Mesenchymal stem cell (in vitro differentiated cells and primary cell): ENCODE data around the gene FILIP1L.

Experiments
- DNase-seq: peaks from one replicate; pipeline ENCODE4 v3.0.0-alpha.2; 2013
- H2AFZ ChIP-seq: one replicate; pipeline ENCODE4 v1.6.1; 2013; ENCODE audit warnings: low read depth, mild to moderate bottlenecking, control low read depth, inconsistent platforms, low read length, moderate library complexity
- H2AK5ac ChIP-seq: 2 replicates; pipeline ENCODE4 v1.6.1; 2013; ENCODE audit warnings: low read length, moderate library complexity, mild to moderate bottlenecking, inconsistent platforms; ENCODE audit not compliant: severe bottlenecking
- H2BK120ac ChIP-seq: one replicate; pipeline ENCODE4 v1.6.1; 2013; ENCODE audit warnings: low read depth, mild to moderate bottlenecking, inconsistent platforms, low read length, moderate library complexity
- H2BK12ac ChIP-seq, 2 experiments: one replicate each; pipeline ENCODE4 v1.6.1; 2013; ENCODE audit warnings: inconsistent platforms in 2 of 2, low read length in 2 of 2, mild to moderate bottlenecking in 2 of 2, moderate library complexity in 2 of 2, control low read depth in 1 of 2
- H2BK15ac ChIP-seq: one replicate; pipeline ENCODE4 v1.6.1; 2013; ENCODE audit warnings: mild to moderate bottlenecking, low read depth, inconsistent platforms; ENCODE audit not compliant: poor library complexity, severe bottlenecking
- H2BK5ac ChIP-seq: 2 replicates; pipeline ENCODE4 v1.6.1; 2013; ENCODE audit warnings: low read depth, mild to moderate bottlenecking, low read length, control low read depth, inconsistent platforms; ENCODE audit not compliant: poor library complexity, severe bottlenecking
- H3K14ac ChIP-seq, 2 experiments: one replicate each; pipeline ENCODE4 v1.6.1; 2013; ENCODE audit warnings: inconsistent platforms in 2 of 2, low read length in 2 of 2, control low read depth in 1 of 2, mild to moderate bottlenecking in 1 of 2, moderate library complexity in 1 of 2
- H3K18ac ChIP-seq, 2 experiments: one replicate each; pipeline ENCODE4 v1.6.1; 2013; ENCODE audit warnings: inconsistent platforms in 2 of 2, low read length in 2 of 2, control low read depth in 1 of 2, low read depth in 1 of 2, mild to moderate bottlenecking in 1 of 2
- H3K23ac ChIP-seq, 2 experiments: one replicate each; pipeline ENCODE4 v1.6.1; 2013; ENCODE audit warnings: inconsistent platforms in 2 of 2, low read length in 2 of 2, mild to moderate bottlenecking in 2 of 2, moderate library complexity in 2 of 2, control low read depth in 1 of 2
- H3K27ac ChIP-seq: 2 replicates; pipeline ENCODE4 v1.5.1; 2013; ENCODE audit warnings: mild to moderate bottlenecking, moderate library complexity, low read length, control low read depth, inconsistent platforms; ENCODE audit not compliant: poor library complexity, severe bottlenecking
- H3K27me3 ChIP-seq, 2 experiments: 2 replicates each; pipeline versions ENCODE4 v1.6.1 to v1.7.0; 2013; ENCODE audit warnings: low read length in 2 of 2, mild to moderate bottlenecking in 2 of 2, moderate library complexity in 2 of 2, control low read depth in 1 of 2, inconsistent platforms in 1 of 2; ENCODE audit not compliant: control insufficient read depth in 1 of 2, insufficient read depth in 1 of 2
- H3K36me3 ChIP-seq, 2 experiments: 2 replicates each; pipeline versions ENCODE4 v1.6.1 to v1.7.0; 2013; ENCODE audit warnings: low read length in 2 of 2, control low read depth in 1 of 2, inconsistent platforms in 1 of 2, low read depth in 1 of 2, mild to moderate bottlenecking in 1 of 2; ENCODE audit not compliant: insufficient read depth in 2 of 2, control insufficient read depth in 1 of 2
- H3K4ac ChIP-seq, 2 experiments: one replicate each; pipeline ENCODE4 v1.6.1; 2013; ENCODE audit warnings: inconsistent platforms in 2 of 2, low read length in 2 of 2, mild to moderate bottlenecking in 2 of 2, moderate library complexity in 2 of 2, control low read depth in 1 of 2, low read depth in 1 of 2
- H3K4me1 ChIP-seq: 2 replicates; pipeline ENCODE4 v1.6.1; 2013; ENCODE audit warnings: low read depth, low read length, control low read depth; ENCODE audit not compliant: control insufficient read depth, insufficient read depth
- H3K4me2 ChIP-seq: 2 replicates; pipeline ENCODE4 v1.6.1; 2013; ENCODE audit warnings: low read length, mild to moderate bottlenecking, inconsistent platforms; ENCODE audit not compliant: poor library complexity, severe bottlenecking
- H3K4me3 ChIP-seq, 2 experiments: 2 replicates each; pipeline versions ENCODE4 v1.5.1 to v1.7.0; 2013; ENCODE audit warnings: low read length in 2 of 2, mild to moderate bottlenecking in 2 of 2, control low read depth in 1 of 2, low read depth in 1 of 2; ENCODE audit not compliant: insufficient read depth in 1 of 2
- H3K79me1 ChIP-seq: replicated peaks from 2 replicates; pipeline ENCODE4 v1.6.1; 2013; ENCODE audit warnings: mild to moderate bottlenecking, control low read depth, low read length, inconsistent platforms; ENCODE audit not compliant: poor library complexity, severe bottlenecking
- H3K9ac ChIP-seq: 2 replicates; pipeline ENCODE4 v1.7.0; 2013; ENCODE audit warnings: mild to moderate bottlenecking, low read length, moderate library complexity
- H3K9me3 ChIP-seq: 2 replicates; pipeline ENCODE4 v1.7.0; 2013; ENCODE audit warnings: mild to moderate bottlenecking, low read length; ENCODE audit not compliant: control insufficient read depth
- H4K8ac ChIP-seq: one replicate; pipeline ENCODE4 v1.6.1; 2013; ENCODE audit warnings: inconsistent platforms, mild to moderate bottlenecking, low read length, moderate library complexity
- H4K91ac ChIP-seq: one replicate; pipeline ENCODE4 v1.6.1; 2013; ENCODE audit warnings: mild to moderate bottlenecking, low read length, inconsistent platforms
- WGBS: methylation state at CpG from one replicate; pipeline ENCODE4 v1.1.7; 2013; ENCODE audit warnings: mixed read lengths; 5-methylcytosine and 5-hydroxymethylcytosine counted together

Gene FILIP1L

GRCh38 chr3:99885851-99886250 lies 228.4 kb downstream of the FILIP1L start:
- no peak overlapping the region for H3K4me2 ChIP-seq
- peaks cover under 1% of the 10 kb centered on the region for H3K79me1 ChIP-seq
- no peaks in the 10 kb centered on the region for H3K9me3 ChIP-seq
- no peak overlapping the region for H2AK5ac ChIP-seq
- no peak overlapping the region for H3K4me3 ChIP-seq
- H2AFZ ChIP-seq: no peak overlapping the region
- no peak overlapping the region for H4K8ac ChIP-seq
- H3K4me1 ChIP-seq: no peaks in the 10 kb centered on the region
- H2BK15ac ChIP-seq: no peak overlapping the region
- H2BK5ac ChIP-seq: no peak overlapping the region
- no peak overlapping the region for H3K27ac ChIP-seq
- no peak for DNase-seq
- no peaks in the 10 kb centered on the region for H3K36me3 ChIP-seq
- 94% methylated on average over 3 of the region's 3 CpGs for whole genome bisulfite sequencing
- H3K4ac ChIP-seq: no peak overlapping the region
- no peak overlapping the region for H3K9ac ChIP-seq
- no peak overlapping the region for H3K14ac ChIP-seq
- H3K27me3 ChIP-seq: no peaks in the 10 kb centered on the region
- H2BK120ac ChIP-seq: no peak overlapping the region
- no peak overlapping the region for H3K18ac ChIP-seq
- H3K23ac ChIP-seq: no peak overlapping the region
- no peak overlapping the region for H4K91ac ChIP-seq
- no peak overlapping the region for H2BK12ac ChIP-seq

GRCh38 chr3:99885085-99885484 lies 229.2 kb downstream of the FILIP1L start:
- no peak overlapping the region for H3K27ac ChIP-seq
- no peak overlapping the region for H4K8ac ChIP-seq
- H3K36me3 ChIP-seq: no peaks in the 10 kb centered on the region
- H3K23ac ChIP-seq: no peak overlapping the region
- no peak overlapping the region for H3K4ac ChIP-seq
- no peak overlapping the region for H3K4me2 ChIP-seq
- H3K18ac ChIP-seq: no peak overlapping the region
- no peak overlapping the region for H3K14ac ChIP-seq
- H3K27me3 ChIP-seq: no peaks in the 10 kb centered on the region
- H2AFZ ChIP-seq: no peak overlapping the region
- WGBS: no CpG with 5 or more reads among the region's 1 CpG
- H3K9ac ChIP-seq: no peak overlapping the region
- no peak for DNase-seq
- no peak overlapping the region for H2BK15ac ChIP-seq
- H3K79me1 ChIP-seq: peaks cover 1% of the 10 kb centered on the region
- H2BK5ac ChIP-seq: no peak overlapping the region
- no peak overlapping the region for H4K91ac ChIP-seq
- H3K4me3 ChIP-seq: no peak overlapping the region
- no peak overlapping the region for H2AK5ac ChIP-seq
- no peak overlapping the region for H2BK12ac ChIP-seq
- H3K9me3 ChIP-seq: no peaks in the 10 kb centered on the region
- no peaks in the 10 kb centered on the region for H3K4me1 ChIP-seq
- H2BK120ac ChIP-seq: no peak overlapping the region

GRCh38 chr3:99884484-99884883 lies 229.8 kb downstream of the FILIP1L start:
- 69% methylated on average over 2 of the region's 2 CpGs for WGBS
- H3K23ac ChIP-seq: no peak overlapping the region

GRCh38 chr3:99883693-99884092 lies 230.6 kb downstream of the FILIP1L start:
- Histone ChIP-seq H2BK120ac (no peak overlapping the region), H4K91ac (no peak overlapping the region), H3K4me2 (no peak overlapping the region), H2BK12ac (no peak overlapping the region), H3K36me3 (no peaks in the 10 kb centered on the region), H3K4ac (no peak overlapping the region), H3K79me1 (peaks cover 4% of the 10 kb centered on the region), H3K23ac (no peak overlapping the region), H2BK15ac (no peak overlapping the region), H3K4me1 (no peaks in the 10 kb centered on the region), H2AFZ (no peak overlapping the region), H3K14ac (no peak overlapping the region), H3K9ac (no peak overlapping the region), H3K27me3 (no peaks in the 10 kb centered on the region), H3K4me3 (no peak overlapping the region), H2BK5ac (no peak overlapping the region), H3K18ac (no peak overlapping the region), H2AK5ac (no peak overlapping the region), H4K8ac (no peak overlapping the region), H3K9me3 (no peaks in the 10 kb centered on the region), H3K27ac (no peak overlapping the region)
- WGBS: no CpG with 5 or more reads among the region's 1 CpG
- DNase-seq: no peak

More at GRCh38 chr3:99884484-99884883, 229.8 kb downstream of the FILIP1L start:
- Histone ChIP-seq H3K18ac (no peak overlapping the region), H2BK120ac (peak overlapping the region; percentile 49), H3K4me3 (no peak overlapping the region), H2BK5ac (no peak overlapping the region), H3K4ac (no peak overlapping the region), H4K91ac (no peak overlapping the region), H2BK15ac (no peak overlapping the region), H2AFZ (no peak overlapping the region), H4K8ac (no peak overlapping the region), H3K36me3 (no peaks in the 10 kb centered on the region), H3K14ac (no peak overlapping the region), H3K27ac (no peak overlapping the region), H2AK5ac (no peak overlapping the region), H3K9ac (no peak overlapping the region), H3K9me3 (no peaks in the 10 kb centered on the region), H2BK12ac (no peak overlapping the region), H3K27me3 (no peaks in the 10 kb centered on the region), H3K4me2 (no peak overlapping the region), H3K4me1 (no peaks in the 10 kb centered on the region), H3K79me1 (peaks cover 4% of the 10 kb centered on the region)
- DNase-seq: no peak
